ENCODE data around the gene SIGLEC7. TPM values are rescaled to one million over a fixed set of nuclear protein-coding genes. Genes with fewer than 3 reads are reported as not detected.

Gene SIGLEC7
- total RNA-seq, 4 donors from 2014 or later: 0.54 to 1.0 TPM; not detected in 2

DNA sequence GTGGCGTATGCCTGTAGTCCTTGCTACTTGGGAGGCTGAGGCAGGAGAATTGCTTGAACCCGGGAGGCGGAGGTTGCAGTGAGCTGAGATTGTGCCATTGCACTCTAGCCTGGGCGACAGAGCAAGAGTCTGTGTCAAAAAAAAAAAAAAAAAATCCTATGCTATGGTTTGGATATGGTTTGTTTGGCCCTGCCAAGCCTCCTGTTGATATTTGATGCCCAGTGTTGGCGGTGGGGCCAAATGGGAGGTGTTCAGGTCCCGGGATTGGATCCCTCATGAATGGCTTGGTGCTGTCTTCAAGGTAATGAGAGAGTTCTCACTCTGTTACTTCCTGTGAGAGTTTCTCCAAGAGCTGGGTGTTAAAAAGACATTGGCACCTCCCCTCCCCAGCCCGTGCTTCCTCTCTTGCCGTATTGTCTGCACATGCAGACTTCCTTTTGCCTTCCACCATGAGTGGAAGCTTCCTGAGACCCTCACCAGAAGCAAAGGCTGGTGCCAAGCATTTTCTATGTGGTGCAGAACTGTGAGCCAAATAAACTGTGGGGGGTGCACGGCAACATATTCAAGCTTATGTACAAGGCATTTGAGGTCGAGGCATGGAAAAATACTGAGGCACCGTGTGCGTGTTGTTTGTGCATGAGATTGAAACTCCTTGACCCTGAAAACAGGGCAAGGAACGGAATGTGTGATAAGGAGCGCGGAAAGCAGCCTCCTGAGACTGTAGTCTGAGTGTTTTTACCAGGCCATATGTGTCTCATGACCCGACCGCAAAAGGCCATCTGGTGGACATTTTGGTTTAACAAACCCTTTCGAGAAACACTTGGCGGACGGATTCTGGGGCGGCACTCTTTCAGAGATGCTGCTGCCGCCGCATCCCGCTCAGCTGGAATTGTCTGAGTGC lies 10.1 kb upstream of the SIGLEC7 start:
- no peak overlapping the region for H3K27ac ChIP-seq
- no peak overlapping the region for H3K4me3 ChIP-seq (replicated peaks in 1 of 3)
- DNase-seq: peak; percentile 23 to 30
- TF ChIP-seq, protein P1, sequence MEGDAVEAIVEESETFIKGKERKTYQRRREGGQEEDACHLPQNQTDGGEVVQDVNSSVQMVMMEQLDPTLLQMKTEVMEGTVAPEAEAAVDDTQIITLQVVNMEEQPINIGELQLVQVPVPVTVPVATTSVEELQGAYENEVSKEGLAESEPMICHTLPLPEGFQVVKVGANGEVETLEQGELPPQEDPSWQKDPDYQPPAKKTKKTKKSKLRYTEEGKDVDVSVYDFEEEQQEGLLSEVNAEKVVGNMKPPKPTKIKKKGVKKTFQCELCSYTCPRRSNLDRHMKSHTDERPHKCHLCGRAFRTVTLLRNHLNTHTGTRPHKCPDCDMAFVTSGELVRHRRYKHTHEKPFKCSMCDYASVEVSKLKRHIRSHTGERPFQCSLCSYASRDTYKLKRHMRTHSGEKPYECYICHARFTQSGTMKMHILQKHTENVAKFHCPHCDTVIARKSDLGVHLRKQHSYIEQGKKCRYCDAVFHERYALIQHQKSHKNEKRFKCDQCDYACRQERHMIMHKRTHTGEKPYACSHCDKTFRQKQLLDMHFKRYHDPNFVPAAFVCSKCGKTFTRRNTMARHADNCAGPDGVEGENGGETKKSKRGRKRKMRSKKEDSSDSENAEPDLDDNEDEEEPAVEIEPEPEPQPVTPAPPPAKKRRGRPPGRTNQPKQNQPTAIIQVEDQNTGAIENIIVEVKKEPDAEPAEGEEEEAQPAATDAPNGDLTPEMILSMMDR (IDR thresholded peaks at IDR 0.05): no peak
- TF ChIP-seq POLR2A (IDR thresholded peaks at IDR 0.05): no peak
- peaks cover 5% of the 10 kb centered on the region for H3K27me3 ChIP-seq
- no peaks in the 10 kb centered on the region for H3K9me3 ChIP-seq
- intact Hi-C loops (cut with DNase I): no loop called here
- H3K36me3 ChIP-seq: no peaks in the 10 kb centered on the region
- peaks cover 0 to 7% of the 10 kb centered on the region in 2 donors for H3K4me1 ChIP-seq
- 34 to 40% methylated on average over 23 to 24 of the region's 24 CpGs for WGBS, 2 donors

DNA sequence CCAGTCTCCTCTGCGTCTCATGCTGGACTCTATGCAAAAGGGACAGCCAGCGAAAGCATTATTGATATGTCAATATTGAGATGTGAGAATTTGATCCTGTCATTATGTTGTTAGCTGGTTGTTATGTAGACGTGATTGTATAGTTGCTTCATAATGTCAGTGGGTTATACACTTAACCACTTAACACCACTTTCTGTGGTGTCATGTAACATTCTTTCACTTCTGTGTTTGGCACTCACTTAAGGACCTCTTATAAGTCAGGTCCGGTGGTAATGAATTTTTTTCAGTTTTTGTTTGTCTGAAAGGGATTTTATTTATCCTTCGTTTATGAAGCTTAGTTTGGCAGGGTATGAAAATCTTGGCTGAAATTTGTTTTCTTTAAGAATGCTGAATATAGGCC lies 7.1 kb upstream of the SIGLEC7 start:
- peaks cover 5% of the 10 kb centered on the region for H3K27me3 ChIP-seq
- no peak overlapping the region for H3K4me3 ChIP-seq (replicated peaks in 1 of 3)
- 76 to 78% methylated on average over 5 of the region's 5 CpGs for WGBS, 2 donors
- no peak overlapping the region for H3K27ac ChIP-seq
- H3K9me3 ChIP-seq: no peaks in the 10 kb centered on the region
- intact Hi-C loops (cut with DNase I): no loop called here
- no peaks in the 10 kb centered on the region for H3K36me3 ChIP-seq
- TF ChIP-seq, protein P1 (IDR thresholded peaks at IDR 0.05): no peak
- TF ChIP-seq POLR2A (IDR thresholded peaks at IDR 0.05): no peak
- H3K4me1 ChIP-seq: no peaks in the 10 kb centered on the region
- DNase-seq: no peak

DNA sequence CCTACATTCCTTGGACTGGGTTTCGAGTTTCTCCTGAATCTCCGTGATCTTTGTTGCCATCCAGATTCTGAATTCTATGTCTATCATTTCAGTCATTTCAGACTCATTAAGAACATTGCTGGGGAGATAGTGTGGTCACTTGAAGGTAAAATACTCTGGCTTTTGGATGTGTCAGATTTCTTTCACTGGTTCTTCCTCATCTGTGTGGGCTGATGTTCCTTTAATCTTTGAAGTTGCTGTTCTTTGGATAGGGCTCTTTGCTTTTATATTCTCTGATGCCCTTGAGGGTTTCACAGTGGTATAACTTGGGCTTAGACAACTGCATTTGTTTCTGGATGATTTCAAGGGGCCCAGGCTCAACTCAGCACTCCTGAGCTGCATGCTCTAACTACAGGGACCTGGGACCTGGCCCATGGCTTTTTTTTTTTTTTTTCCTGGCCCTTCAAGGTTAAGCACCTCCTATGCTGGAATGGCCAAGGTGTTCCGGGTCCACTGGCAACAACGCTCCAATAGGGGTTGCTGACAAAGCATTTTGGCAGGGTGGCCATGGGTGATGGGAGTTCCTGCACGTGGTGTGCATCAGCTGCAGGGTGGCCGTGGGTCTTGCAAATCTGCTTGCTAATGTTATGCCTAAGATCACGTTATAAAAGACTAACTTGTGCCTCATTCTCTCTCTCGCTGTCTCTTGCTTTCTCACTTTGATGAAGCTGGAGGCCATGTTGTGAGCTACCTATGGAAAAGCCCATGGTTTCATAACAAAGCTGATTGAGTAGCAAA lies 5.9 kb upstream of the SIGLEC7 start:
- peaks cover 5% of the 10 kb centered on the region for H3K27me3 ChIP-seq
- no peaks in the 10 kb centered on the region for H3K9me3 ChIP-seq
- TF ChIP-seq, protein P1 (IDR thresholded peaks at IDR 0.05): no peak
- TF ChIP-seq POLR2A (IDR thresholded peaks at IDR 0.05): no peak
- no peaks in the 10 kb centered on the region for H3K4me1 ChIP-seq
- H3K27ac ChIP-seq: no peak overlapping the region
- intact Hi-C loops (cut with DNase I): no loop called here
- no peak overlapping the region for H3K4me3 ChIP-seq (replicated peaks in 1 of 3)
- no peaks in the 10 kb centered on the region for H3K36me3 ChIP-seq
- WGBS, 2 donors: 84 to 86% methylated on average over 8 of the region's 8 CpGs
- DNase-seq: no peak

DNA sequence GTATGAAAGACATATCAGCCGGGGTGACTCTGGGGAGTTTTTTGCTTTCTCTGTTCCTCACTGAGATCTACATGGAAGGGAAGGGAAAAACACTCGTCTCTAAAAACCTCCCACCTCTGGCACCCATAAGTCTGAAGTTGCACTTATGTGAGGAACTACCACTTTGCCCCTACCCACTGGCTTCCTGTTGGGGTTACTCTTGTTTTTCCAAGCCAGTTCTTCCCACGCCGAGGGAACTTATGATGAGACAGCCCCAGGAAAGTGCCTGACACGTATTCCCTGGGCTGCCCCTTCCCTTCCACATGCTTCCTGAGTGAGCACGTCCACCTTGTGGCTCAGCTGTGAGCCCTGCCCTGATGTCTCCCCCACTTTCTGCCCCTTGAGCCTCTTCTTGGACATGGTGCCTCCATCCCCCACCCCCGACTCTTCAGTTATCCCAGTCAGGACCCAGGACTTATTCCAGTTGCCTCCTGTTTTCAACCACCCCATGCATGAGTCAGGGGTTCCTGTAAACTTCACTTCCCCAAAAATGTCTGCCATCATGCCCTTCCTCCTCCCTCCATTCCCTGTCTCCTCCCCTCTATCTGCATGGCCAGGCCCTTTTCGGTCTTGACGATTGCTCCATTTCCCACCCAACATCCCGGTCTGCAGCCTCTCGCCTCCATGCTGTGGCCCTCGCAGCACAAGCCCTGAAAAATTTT lies 5.1 kb upstream of the SIGLEC7 start:
- H3K27me3 ChIP-seq: peaks cover 5% of the 10 kb centered on the region

More for the DNA sequence above, 5.1 kb upstream of the SIGLEC7 start:
- Histone ChIP-seq H3K27ac (no peak overlapping the region), H3K4me3 (replicated peaks in 1 of 3) (no peak overlapping the region), H3K9me3 (no peaks in the 10 kb centered on the region), H3K4me1 (no peaks in the 10 kb centered on the region), H3K36me3 (no peaks in the 10 kb centered on the region)
- TF ChIP-seq POLR2A (IDR thresholded peaks at IDR 0.05): no peak
- TF ChIP-seq, protein P1 (IDR thresholded peaks at IDR 0.05): no peak
- WGBS, 2 donors: 64 to 65% methylated on average over 12 of the region's 12 CpGs
- intact Hi-C loops (cut with DNase I): no loop called here
- DNase-seq: no peak

Measured in thyroid gland (tissue), 4 donors.